Neuronal stem cell (in vitro differentiated cells): ENCODE data around the gene TSPAN17.

Experiments
- DNase-seq: peaks from one replicate; pipeline ENCODE4 v3.0.0-alpha.2; 2013; ENCODE audit warnings: low spot score
- H2AFZ ChIP-seq: one replicate; pipeline ENCODE4 v1.6.1; 2013; ENCODE audit warnings: mild to moderate bottlenecking, low read length, inconsistent platforms
- H2AK5ac ChIP-seq: 2 replicates; pipeline ENCODE4 v1.6.1; 2013; ENCODE audit warnings: low read depth, mild to moderate bottlenecking, inconsistent platforms, low read length, moderate library complexity, mixed read lengths
- H2BK120ac ChIP-seq: 2 replicates; pipeline ENCODE4 v1.6.1; 2013; ENCODE audit warnings: low read depth, mild to moderate bottlenecking, inconsistent platforms, low read length, moderate library complexity, mixed read lengths
- H2BK12ac ChIP-seq: one replicate; pipeline ENCODE4 v1.6.1; 2013; ENCODE audit warnings: low read length, inconsistent platforms
- H2BK15ac ChIP-seq: 2 replicates; pipeline ENCODE4 v1.6.1; 2013; ENCODE audit warnings: mild to moderate bottlenecking, low read length, inconsistent platforms, mixed read lengths
- H2BK5ac ChIP-seq: one replicate; pipeline ENCODE4 v1.6.1; 2013; ENCODE audit warnings: inconsistent platforms, mild to moderate bottlenecking, low read length, moderate library complexity
- H3K14ac ChIP-seq: one replicate; pipeline ENCODE4 v1.6.1; 2013; ENCODE audit warnings: low read length, inconsistent platforms
- H3K18ac ChIP-seq: 2 replicates; pipeline ENCODE4 v1.6.1; 2013; ENCODE audit warnings: low read length, inconsistent platforms
- H3K23ac ChIP-seq: 2 replicates; pipeline ENCODE4 v1.6.1; 2013; ENCODE audit warnings: low read depth, mild to moderate bottlenecking, mixed read lengths, low read length, inconsistent platforms; ENCODE audit not compliant: poor library complexity
- H3K27ac ChIP-seq: replicated peaks from 3 replicates; pipeline ENCODE4 v1.5.1; 2013; ENCODE audit warnings: low read length, inconsistent platforms
- H3K27me3 ChIP-seq, 3 experiments: 2 replicates each; pipeline ENCODE4 v1.6.1; 2013; ENCODE audit warnings: low read length in 3 of 3, mild to moderate bottlenecking in 2 of 3, inconsistent platforms in 1 of 3, low read depth in 1 of 3, mixed read lengths in 1 of 3, moderate library complexity in 1 of 3; ENCODE audit not compliant: control insufficient read depth in 3 of 3, insufficient read depth in 3 of 3
- H3K36me3 ChIP-seq, 2 donors: replicated peaks in 1 of 2; 2 replicates each; pipeline ENCODE4 v1.6.1; 2013; ENCODE audit warnings: low read length in 2 of 2; ENCODE audit not compliant: control insufficient read depth in 2 of 2, insufficient read depth in 2 of 2
- H3K4ac ChIP-seq: 2 replicates; pipeline ENCODE4 v1.6.1; 2013; ENCODE audit warnings: inconsistent platforms, mild to moderate bottlenecking, low read length, moderate library complexity
- H3K4me1 ChIP-seq, 2 donors: 1 replicate in 1 of 2; 2 replicates in 1 of 2; pipeline ENCODE4 v1.6.1; 2013; ENCODE audit warnings: low read length in 2 of 2, low read depth in 1 of 2; ENCODE audit not compliant: control insufficient read depth in 2 of 2, insufficient read depth in 1 of 2
- H3K4me2 ChIP-seq: one replicate; pipeline ENCODE4 v1.6.1; 2013; ENCODE audit warnings: mild to moderate bottlenecking, low read length, inconsistent platforms; ENCODE audit not compliant: insufficient read depth, poor library complexity, severe bottlenecking
- H3K4me3 ChIP-seq, 2 donors: 2 replicates each; pipeline ENCODE4 v1.5.1; 2013; ENCODE audit warnings: low read length in 2 of 2, mild to moderate bottlenecking in 2 of 2, inconsistent platforms in 1 of 2, moderate library complexity in 1 of 2
- H3K79me1 ChIP-seq: one replicate; pipeline ENCODE4 v1.6.1; 2013; ENCODE audit warnings: low read depth, mild to moderate bottlenecking, inconsistent platforms, low read length, moderate library complexity
- H3K9ac ChIP-seq: one replicate; pipeline ENCODE4 v1.6.1; 2013; ENCODE audit warnings: mild to moderate bottlenecking, low read depth, low read length, inconsistent platforms; ENCODE audit not compliant: poor library complexity
- H3K9me3 ChIP-seq, 2 donors: replicated peaks in 1 of 2; 2 replicates each; pipeline versions ENCODE3 to v1.6.1; 2013; ENCODE audit warnings: low read length in 2 of 2, mild to moderate bottlenecking in 2 of 2, inconsistent platforms in 1 of 2, low read depth in 1 of 2, mixed read lengths in 1 of 2, moderate library complexity in 1 of 2; ENCODE audit not compliant: control insufficient read depth in 2 of 2, insufficient read depth in 1 of 2
- H4K8ac ChIP-seq: one replicate; pipeline ENCODE4 v1.6.1; 2013; ENCODE audit warnings: low read depth, mild to moderate bottlenecking, inconsistent platforms, low read length, moderate library complexity
- H4K91ac ChIP-seq: one replicate; pipeline ENCODE4 v1.6.1; 2013; ENCODE audit warnings: low read length, low read depth, mild to moderate bottlenecking, inconsistent platforms; ENCODE audit not compliant: poor library complexity
- WGBS, 2 donors: extraction: QIAGEN DNeasy Blood & Tissue Kit; methylation state at CpG; one replicate each; pipeline ENCODE4 v1.1.7; 2013; ENCODE audit warnings: missing lambda C conversion rate in 2 of 2, mixed read lengths in 1 of 2; ENCODE audit not compliant: insufficient read length in 2 of 2, insufficient replicate concordance in 1 of 2; ENCODE audit errors: extremely low coverage in 2 of 2; 5-methylcytosine and 5-hydroxymethylcytosine counted together

TSPAN17 gene

DNA sequence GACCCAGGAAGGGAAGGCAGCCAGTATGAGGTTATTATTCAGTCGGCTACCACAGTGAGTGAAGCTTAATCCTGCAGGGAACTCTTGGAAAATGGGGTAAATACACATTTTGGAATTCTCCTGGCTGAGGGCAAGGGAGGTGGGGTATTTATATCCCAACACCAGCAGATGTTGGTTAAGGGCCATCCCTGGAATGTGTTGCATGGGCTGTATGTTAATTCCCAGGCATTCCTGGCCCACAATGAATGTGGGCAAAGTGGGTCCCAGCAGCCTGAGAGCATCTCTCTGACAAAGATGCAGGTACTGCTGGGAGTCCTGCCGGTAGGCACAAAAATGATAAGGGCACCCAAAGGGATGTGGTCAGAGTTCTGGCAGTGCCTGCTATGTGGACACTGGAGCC is 34.4 kb upstream of the TSPAN17 start:
- Histone ChIP-seq H3K4ac (no peak overlapping the region), H3K27ac (no peak overlapping the region)

DNA sequence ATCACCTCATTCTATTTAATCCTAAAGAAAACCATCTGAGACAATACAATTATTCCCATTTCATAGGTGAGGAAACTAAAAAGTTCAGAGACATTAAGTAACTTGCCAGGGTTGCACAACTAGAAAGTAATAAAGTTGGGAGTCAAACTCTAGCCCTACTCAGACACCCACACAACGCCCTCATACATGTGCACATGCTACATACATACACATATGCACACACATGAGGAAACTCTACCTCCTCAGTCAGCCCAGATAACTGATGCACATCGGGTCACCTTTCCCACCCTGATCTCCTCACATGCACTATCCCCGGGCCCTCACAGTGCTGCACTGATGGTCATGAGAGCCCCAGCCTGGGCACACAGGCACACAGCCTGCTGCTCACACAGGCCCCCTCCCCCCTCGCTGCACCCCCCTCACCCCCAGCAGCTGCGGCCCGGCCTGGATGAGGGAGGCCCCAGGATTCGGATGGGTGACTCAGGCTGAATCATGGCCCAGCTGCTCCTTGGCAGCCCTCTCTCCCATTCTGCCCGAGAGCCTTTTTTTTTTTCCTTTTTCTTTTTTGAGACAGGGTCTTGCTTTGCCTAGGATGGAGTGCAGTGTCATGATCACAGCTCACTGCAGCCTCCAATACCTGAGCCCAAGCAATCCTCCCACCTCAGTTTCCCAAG is 32.3 kb upstream of the TSPAN17 start:
- Histone ChIP-seq H2AK5ac (no peak overlapping the region), H3K4ac (no peak overlapping the region), H4K8ac (no peak overlapping the region), H3K9ac (no peak overlapping the region), H2AFZ (no peak overlapping the region), H2BK12ac (no peak overlapping the region), H3K4me1 (peaks cover 8 to 29% of the 10 kb centered on the region in 2 donors), H4K91ac (no peak overlapping the region), H3K79me1 (no peaks in the 10 kb centered on the region), H2BK120ac (no peak overlapping the region), H3K18ac (no peak overlapping the region), H3K4me2 (no peak overlapping the region), H3K23ac (no peak overlapping the region), H2BK15ac (no peak overlapping the region), H3K4me3 (no peak overlapping the region), H3K14ac (no peak overlapping the region), H3K36me3 (no peaks in the 10 kb centered on the region), H2BK5ac (no peak overlapping the region), H3K27ac (no peak overlapping the region), H3K9me3 (peaks cover 0 to 6% of the 10 kb centered on the region in 2 donors), H3K27me3 (peaks cover 8 to 63% (median 35%) of the 10 kb centered on the region in 3 experiments)
- no CpG with 5 or more reads among the region's 8 CpGs for whole genome bisulfite sequencing, 2 donors
- no peak for DNase-seq

More for the DNA sequence above, 34.4 kb upstream of the TSPAN17 start:
- Histone ChIP-seq H2AFZ (no peak overlapping the region), H3K79me1 (no peaks in the 10 kb centered on the region), H2BK5ac (no peak overlapping the region), H4K8ac (no peak overlapping the region), H4K91ac (no peak overlapping the region), H3K36me3 (peaks cover 0 to 8% of the 10 kb centered on the region in 2 donors), H3K18ac (no peak overlapping the region), H3K4me2 (no peak overlapping the region), H2AK5ac (no peak overlapping the region), H2BK15ac (no peak overlapping the region), H3K23ac (no peak overlapping the region), H3K27me3 (peaks cover 1 to 44% (median 21%) of the 10 kb centered on the region in 3 experiments), H3K9me3 (no peaks in the 10 kb centered on the region), H2BK12ac (no peak overlapping the region), H3K4me1 (peaks cover 13 to 30% of the 10 kb centered on the region in 2 donors), H2BK120ac (no peak overlapping the region), H3K4me3 (no peak overlapping the region), H3K14ac (no peak overlapping the region), H3K9ac (no peak overlapping the region)
- no peak for DNase-seq
- WGBS, 2 donors: no CpG with 5 or more reads among the region's 2 CpGs

- Histone ChIP-seq H3K4me2 (no peak overlapping the region), H3K18ac (no peak overlapping the region), H4K91ac (no peak overlapping the region), H3K4me3 (no peak overlapping the region), H3K9me3 (peaks cover 0 to 6% of the 10 kb centered on the region in 2 donors), H2BK120ac (no peak overlapping the region), H2BK5ac (peak overlapping the region; percentile 39), H4K8ac (no peak overlapping the region), H2BK15ac (no peak overlapping the region), H3K23ac (peak overlapping the region; percentile 20), H2AK5ac (no peak overlapping the region), H3K36me3 (no peaks in the 10 kb centered on the region), H3K4ac (no peak overlapping the region), H3K4me1 (peaks cover 8 to 32% of the 10 kb centered on the region in 2 donors), H3K14ac (peak overlapping the region; percentile 38), H3K27ac (no peak overlapping the region), H3K27me3 (peaks cover 14 to 76% (median 47%) of the 10 kb centered on the region in 3 experiments), H2BK12ac (no peak overlapping the region), H3K79me1 (no peaks in the 10 kb centered on the region), H2AFZ (no peak overlapping the region), H3K9ac (no peak overlapping the region)
- WGBS, 2 donors: no CpG with 5 or more reads among the region's 7 CpGs
- no peak for DNase-seq
Measured at GRCh38 chr5:176616511-176616910, 30.8 kb upstream of the TSPAN17 start.

- H3K79me1 ChIP-seq: no peaks in the 10 kb centered on the region
- H2AK5ac ChIP-seq: no peak overlapping the region
- no peak overlapping the region for H2BK5ac ChIP-seq
- no peak overlapping the region for H2BK15ac ChIP-seq
- H3K9me3 ChIP-seq: peaks cover 0 to 6% of the 10 kb centered on the region in 2 donors
- H3K4me3 ChIP-seq: peak overlapping the region in 1 of 2 donors; percentile 60
- H4K8ac ChIP-seq: no peak overlapping the region
- no peak overlapping the region for H3K27ac ChIP-seq
- peak overlapping the region; percentile 87 for H3K18ac ChIP-seq
- H3K4ac ChIP-seq: no peak overlapping the region
- no peak for DNase-seq
- peak overlapping the region; percentile 26 for H3K4me2 ChIP-seq
- peak overlapping the region; percentile 82 for H2AFZ ChIP-seq
- H3K4me1 ChIP-seq: peaks cover 8 to 29% of the 10 kb centered on the region in 2 donors
- peaks cover 14 to 79% (median 49%) of the 10 kb centered on the region in 3 experiments for H3K27me3 ChIP-seq
- no peak overlapping the region for H2BK120ac ChIP-seq
- peak overlapping the region; percentile 57 for H3K9ac ChIP-seq
- WGBS, 2 donors: no CpG with 5 or more reads among the region's 19 CpGs
- no peaks in the 10 kb centered on the region for H3K36me3 ChIP-seq
- no peak overlapping the region for H4K91ac ChIP-seq
- no peak overlapping the region for H2BK12ac ChIP-seq
- H3K23ac ChIP-seq: no peak overlapping the region
- no peak overlapping the region for H3K14ac ChIP-seq
Measured at GRCh38 chr5:176618783-176619182, 28.5 kb upstream of the TSPAN17 start.
